Endothelial cell of umbilical vein (primary cell): ENCODE measurements around the gene TMCC3. TPM values are rescaled to one million over a fixed set of nuclear protein-coding genes. Genes with fewer than 3 reads are reported as not detected.

Experiments
- BruUV-seq: library from RNA; stranded (reverse); fragments of 400-500 nt; replicated peaks from 2 replicates; lab custom pipeline; 2021; lab: Mats Ljungman, UMichigan
- CTCF ChIA-PET: fragments of 300-600, 350-600 bp; sonication (Branson Sonifier 250); formaldehyde crosslinking; loops from one replicate; lab custom pipeline; 2021; ENCODE audit warnings: antibody characterized with exemption, inconsistent platforms; lab: Charles Lee
- POLR2A ChIA-PET: fragments of 300-600, 350-600 bp; sonication (Branson Sonifier 250); formaldehyde crosslinking; loops from one replicate; lab custom pipeline; 2021; ENCODE audit warnings: antibody characterized with exemption, inconsistent platforms; lab: Charles Lee
- DNase-seq: peaks from one replicate; pipeline ENCODE4 v3.0.0-alpha.2; 2011; ENCODE audit warnings: low read depth, low spot score
- FAIRE-seq: peaks from 2 replicates; lab custom pipeline; 2011; peaks lifted over from hg19 to GRCh38; lab: Jason Lieb, UNC
- H2AFZ ChIP-seq: 2 replicates; pipeline ENCODE4 v1.6.0; 2012; ENCODE audit warnings: low read depth, low read length, control low read depth, inconsistent platforms
- H3K27ac ChIP-seq: 2 replicates; pipeline ENCODE4 v1.5.1; 2011; ENCODE audit warnings: low read depth, mild to moderate bottlenecking, control low read depth, low read length, moderate library complexity; ENCODE audit not compliant: insufficient read depth
- H3K27me3 ChIP-seq, 2 experiments: 2 replicates each; pipeline versions ENCODE4 v1.6.0 to v1.6.1; 2011; ENCODE audit warnings: low read length in 2 of 2, mixed read lengths in 1 of 2; ENCODE audit not compliant: control insufficient read depth in 2 of 2, insufficient read depth in 2 of 2
- H3K36me3 ChIP-seq, 2 experiments: 2 replicates in 1 of 2; 3 replicates in 1 of 2; pipeline ENCODE4 v1.5.1; 2011; ENCODE audit warnings: low read length in 2 of 2, mild to moderate bottlenecking in 1 of 2, moderate library complexity in 1 of 2; ENCODE audit not compliant: control insufficient read depth in 2 of 2, insufficient read depth in 2 of 2; ENCODE audit errors: extremely low read depth in 1 of 2
- H3K4me1 ChIP-seq: 3 replicates; pipeline ENCODE4 v1.5.1; 2011; ENCODE audit warnings: mild to moderate bottlenecking, low read length; ENCODE audit not compliant: control insufficient read depth, insufficient read depth; ENCODE audit errors: extremely low read depth
- H3K4me2 ChIP-seq: 2 replicates; pipeline ENCODE4 v1.6.1; 2011; ENCODE audit warnings: low read length, control low read depth, mixed read lengths; ENCODE audit not compliant: insufficient read depth
- H3K4me3 ChIP-seq, 3 experiments: fragments of 200-600 bp in 1 of 3; sonication (generic), shearing (Covaris generic) in 1 of 3; replicated peaks in 1 of 3; 2 replicates each; pipeline ENCODE4 v1.5.1; 2011 to 2016; ENCODE audit warnings: control low read depth in 3 of 3, low read length in 3 of 3, mild to moderate bottlenecking in 2 of 3, inconsistent platforms in 1 of 3, low read depth in 1 of 3, moderate library complexity in 1 of 3; ENCODE audit not compliant: insufficient read depth in 1 of 3
- H3K79me2 ChIP-seq: 2 replicates; pipeline ENCODE4 v1.6.0; 2012; ENCODE audit warnings: low read length, inconsistent platforms; ENCODE audit not compliant: control insufficient read depth, insufficient read depth
- H3K9ac ChIP-seq: replicated peaks from 2 replicates; pipeline ENCODE3; 2011; ENCODE audit warnings: low read length, control low read depth; ENCODE audit not compliant: insufficient read depth; ENCODE audit errors: extremely low read depth
- H3K9me1 ChIP-seq: replicated peaks from 3 replicates; pipeline ENCODE4 v1.6.0; 2011; ENCODE audit warnings: mild to moderate bottlenecking, low read length; ENCODE audit not compliant: control insufficient read depth, insufficient read depth; ENCODE audit errors: extremely low read depth
- H3K9me3 ChIP-seq: replicated peaks from 2 replicates; pipeline ENCODE4 v1.5.1; 2012; ENCODE audit warnings: low read length, inconsistent platforms; ENCODE audit not compliant: control insufficient read depth, insufficient read depth
- H4K20me1 ChIP-seq: replicated peaks from 2 replicates; pipeline ENCODE3; 2011; ENCODE audit warnings: mild to moderate bottlenecking, low read length; ENCODE audit not compliant: control insufficient read depth, insufficient read depth; ENCODE audit errors: extremely low read depth
- CTCF ChIP-seq, 2 donors: IDR thresholded peaks; 1 replicate in 1 of 2; 2 replicates in 1 of 2; pipeline ENCODE4 v1.5.1; 2011; ENCODE audit warnings: low read length in 2 of 2, mild to moderate bottlenecking in 2 of 2, moderate library complexity in 2 of 2, control low read depth in 1 of 2, inconsistent platforms in 1 of 2, low read depth in 1 of 2; ENCODE audit not compliant: insufficient read depth in 1 of 2; ENCODE audit errors: extremely low read depth in 1 of 2
- EZH2 ChIP-seq: IDR thresholded peaks from 2 replicates; pipeline ENCODE4 v1.6.1; 2012; ENCODE audit warnings: borderline replicate concordance, low read depth, mild to moderate bottlenecking, moderate library complexity, low read length, inconsistent platforms; ENCODE audit not compliant: severe bottlenecking
- FOS ChIP-seq: IDR thresholded peaks from 2 replicates; pipeline ENCODE4 v1.6.1; 2011; ENCODE audit warnings: mild to moderate bottlenecking, low read length, moderate library complexity, borderline replicate concordance; ENCODE audit not compliant: insufficient read depth
- GATA2 ChIP-seq: IDR thresholded peaks from 2 replicates; pipeline ENCODE4 v1.7.0; 2011; ENCODE audit warnings: low read depth, mild to moderate bottlenecking, moderate library complexity, mixed read lengths, low read length; ENCODE audit not compliant: insufficient read length, insufficient read depth
- JUN ChIP-seq: IDR thresholded peaks from 2 replicates; pipeline ENCODE4 v1.6.1; 2011; ENCODE audit warnings: borderline replicate concordance, low read depth; ENCODE audit not compliant: insufficient read length, insufficient read depth
- MAX ChIP-seq: IDR thresholded peaks from 2 replicates; pipeline ENCODE4 v1.6.1; 2011; ENCODE audit not compliant: insufficient read depth, insufficient read length
- MYC ChIP-seq: IDR thresholded peaks from one replicate; pipeline ENCODE4 v1.6.1; 2011; ENCODE audit warnings: mild to moderate bottlenecking, low read depth, low read length
- POLR2A ChIP-seq: IDR thresholded peaks from 2 replicates; pipeline ENCODE4 v1.6.1; 2012; ENCODE audit warnings: low read depth, mild to moderate bottlenecking, control low read depth, low read length
- POLR2AphosphoS5 ChIP-seq: IDR thresholded peaks from 2 replicates; pipeline ENCODE4 v1.6.1; 2012; ENCODE audit warnings: low read depth, mild to moderate bottlenecking, control low read depth, low read length, moderate library complexity; ENCODE audit not compliant: insufficient read depth
- dilution Hi-C: fragments of 300-500 bp; cut with MboI; formaldehyde crosslinking; loops from one replicate; pipeline ENCODE4 v1.15.0; 2019; ENCODE audit warnings: low sequenced_read_pairs; ENCODE audit not compliant: extremely low pct_ligation_motif_present
- intact Hi-C: fragments of 100-400 bp; cut with micrococcal nuclease; formaldehyde crosslinking; loops from one replicate; pipeline ENCODE4 v1.10.0; 2022
- polyA plus RNA-seq, 4 experiments: library from polyadenylated mRNA; depleted of rRNA in 3 of 4; stranded (reverse) in 3 of 4; unstranded in 1 of 4; fragments of >200 nt; gene quantifications; 2 replicates each; pipeline versions ENCODE4 v1.2.1 to v1.2.3, GENCODE V29; 2011 to 2012; ENCODE audit warnings: missing spikeins in 1 of 4
- total RNA-seq: library from RNA; stranded (reverse); gene quantifications from 2 replicates; pipeline ENCODE4 v1.2.3, GENCODE V29; 2021

TMCC3 gene
- total and polyA plus RNA-seq, 2 donors (not counting 3 experiments of a cell fraction or from before 2014, with no cell fraction given), result 13.5 to 30.4 TPM

GRCh38 chr12:94684416-94685142 is 34.2 kb upstream of the TMCC3 start:
- Histone ChIP-seq H3K79me2 (no peaks in the 10 kb centered on the region), H3K9me3 (no peaks in the 10 kb centered on the region), H3K4me3 (no peak overlapping the region), H3K27ac (no peak overlapping the region), H2AFZ (no peak overlapping the region), H3K9ac (no peak overlapping the region), H3K4me1 (peaks cover 6% of the 10 kb centered on the region), H4K20me1 (no peaks in the 10 kb centered on the region), H3K36me3 (no peaks in the 10 kb centered on the region), H3K4me2 (no peak overlapping the region), H3K27me3 (no peaks in the 10 kb centered on the region), H3K9me1 (no peaks in the 10 kb centered on the region)
- DNase-seq (no peak), FAIRE-seq (no peak)
- dilution Hi-C loops (no loop called here), intact Hi-C loops (no loop called here)
- CTCF ChIA-PET, result no interaction called here
- POLR2A ChIA-PET, result no interaction called here
- TF ChIP-seq CTCF (IDR thresholded peaks at IDR 0.05; ENCODE audit: extremely low read depth in 1 of 2, insufficient read depth in 1 of 2, low read depth in 1 of 2, low read length in 2 of 2), result no peak
- no peak for TF ChIP-seq EZH2
- no peak for TF ChIP-seq POLR2AphosphoS5
- TF ChIP-seq FOS, result no peak
- TF ChIP-seq JUN, result no peak
- no peak for TF ChIP-seq MYC
- no peak for TF ChIP-seq GATA2
- TF ChIP-seq MAX, result no peak
- TF ChIP-seq POLR2A, result no peak
- BruUV-seq, result no TSS peak
